ENCODE data around the gene RASAL2. TPM values are rescaled to one million over a fixed set of nuclear protein-coding genes. Genes with fewer than 3 reads are reported as not detected.
"Not testable (repeated sequence)": the region's sequence is repeated elsewhere in the genome, so short reads cannot be mapped to it uniquely, and the experiment has no call there.

Gene RASAL2
- polyA plus RNA-seq, 4 donors, result 18.5 to 21.5 (median 18.9) TPM

GRCh38 chr1:178151831-178152230, 57.9 kb downstream of the RASAL2 start:
- no peak for DNase-seq (ENCODE audit: low read depth in 4 of 4, low spot score in 3 of 4)

GRCh38 chr1:178155481-178156255, 61.8 kb downstream of the RASAL2 start:
- no peak for DNase-seq (ENCODE audit: low read depth in 4 of 4, low spot score in 3 of 4)

GRCh38 chr1:178160736-178161475, 67.0 kb downstream of the RASAL2 start:
- no peak for DNase-seq (ENCODE audit: low read depth in 4 of 4, low spot score in 3 of 4)

GRCh38 chr1:178161516-178161915, 67.6 kb downstream of the RASAL2 start:
- DNase-seq (ENCODE audit: low read depth in 4 of 4, low spot score in 3 of 4), result no peak

GRCh38 chr1:178165196-178165595, 71.3 kb downstream of the RASAL2 start:
- DNase-seq (ENCODE audit: low read depth in 4 of 4, low spot score in 3 of 4), result no peak

- DNase-seq (ENCODE audit: low read depth in 4 of 4, low spot score in 3 of 4), result no peak
Observed at GRCh38 chr1:178166429-178167024, 72.6 kb downstream of the RASAL2 start.

GRCh38 chr1:178168536-178168935, 74.6 kb downstream of the RASAL2 start:
- no peak for DNase-seq (ENCODE audit: low read depth in 4 of 4, low spot score in 3 of 4)

GRCh38 chr1:178169649-178170048, 75.7 kb downstream of the RASAL2 start:
- DNase-seq (ENCODE audit: low read depth in 4 of 4, low spot score in 3 of 4), result no peak

GRCh38 chr1:178172939-178173338, 79.0 kb downstream of the RASAL2 start:
- no peak for DNase-seq (ENCODE audit: low read depth in 4 of 4, low spot score in 3 of 4)

GRCh38 chr1:178174539-178174938, 80.6 kb downstream of the RASAL2 start:
- no peak for DNase-seq (ENCODE audit: low read depth in 4 of 4, low spot score in 3 of 4)

- DNase-seq (ENCODE audit: low read depth in 4 of 4, low spot score in 3 of 4), result no peak
Observed at GRCh38 chr1:178180405-178180804, 86.5 kb downstream of the RASAL2 start.

GRCh38 chr1:178183796-178184195, 89.9 kb downstream of the RASAL2 start:
- no peak for DNase-seq (ENCODE audit: low read depth in 4 of 4, low spot score in 3 of 4)

GRCh38 chr1:178188306-178188705, 94.4 kb downstream of the RASAL2 start:
- DNase-seq (ENCODE audit: low read depth in 4 of 4, low spot score in 3 of 4), result no peak

GRCh38 chr1:178189814-178190213, 95.9 kb downstream of the RASAL2 start:
- DNase-seq (ENCODE audit: low read depth in 4 of 4, low spot score in 3 of 4), result no peak

GRCh38 chr1:178190881-178191280, 97.0 kb downstream of the RASAL2 start:
- DNase-seq (ENCODE audit: low read depth in 4 of 4, low spot score in 3 of 4), result no peak

- no peak for DNase-seq (ENCODE audit: low read depth in 4 of 4, low spot score in 3 of 4)
Observed at GRCh38 chr1:178192686-178193085, 98.8 kb downstream of the RASAL2 start.

GRCh38 chr1:178196631-178197030, 102.7 kb downstream of the RASAL2 start:
- no peak for DNase-seq (ENCODE audit: low read depth in 4 of 4, low spot score in 3 of 4)

GRCh38 chr1:178202095-178202494, 108.2 kb downstream of the RASAL2 start:
- DNase-seq (ENCODE audit: low read depth in 4 of 4, low spot score in 3 of 4), result not testable (repeated sequence)

GRCh38 chr1:178202546-178202945, 108.6 kb downstream of the RASAL2 start:
- not testable (repeated sequence) for DNase-seq (ENCODE audit: low read depth in 4 of 4, low spot score in 3 of 4)

GRCh38 chr1:178208269-178208856, 114.5 kb downstream of the RASAL2 start:
- DNase-seq (ENCODE audit: low read depth in 4 of 4, low spot score in 3 of 4), result not testable (repeated sequence)

GRCh38 chr1:178209935-178210334, 116.0 kb downstream of the RASAL2 start:
- no peak for DNase-seq (ENCODE audit: low read depth in 4 of 4, low spot score in 3 of 4)
